DMS114 treated with DMSO at 0.1 percent for 48 hours (cell line): ENCODE data around the gene EPB41L4A.

Experiments used
- DNase-seq: peaks from one replicate; lab custom pipeline; 2025; ENCODE audit not compliant: unreplicated experiment; lab: John Stamatoyannopoulos, UW

Gene EPB41L4A

DNA sequence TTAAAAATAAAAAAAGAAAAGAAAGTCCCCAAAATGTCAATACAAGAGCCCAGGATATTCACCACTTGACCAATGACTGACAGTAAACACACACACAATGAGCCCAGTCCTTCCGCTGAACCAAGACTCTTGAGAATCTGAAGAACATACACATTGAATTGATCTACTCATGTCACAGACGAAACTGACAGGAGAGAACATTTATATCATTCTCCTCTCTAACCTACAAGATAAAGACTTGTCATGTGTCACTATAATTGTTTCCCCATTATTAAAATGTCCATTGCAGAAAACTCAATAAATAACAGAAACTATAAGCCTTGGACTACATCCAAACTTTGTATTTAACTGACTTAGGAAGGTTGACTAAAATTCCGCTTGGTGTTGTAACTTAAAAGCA lies 296.7 kb downstream of the EPB41L4A start:
- DNase-seq, result no peak

DNA sequence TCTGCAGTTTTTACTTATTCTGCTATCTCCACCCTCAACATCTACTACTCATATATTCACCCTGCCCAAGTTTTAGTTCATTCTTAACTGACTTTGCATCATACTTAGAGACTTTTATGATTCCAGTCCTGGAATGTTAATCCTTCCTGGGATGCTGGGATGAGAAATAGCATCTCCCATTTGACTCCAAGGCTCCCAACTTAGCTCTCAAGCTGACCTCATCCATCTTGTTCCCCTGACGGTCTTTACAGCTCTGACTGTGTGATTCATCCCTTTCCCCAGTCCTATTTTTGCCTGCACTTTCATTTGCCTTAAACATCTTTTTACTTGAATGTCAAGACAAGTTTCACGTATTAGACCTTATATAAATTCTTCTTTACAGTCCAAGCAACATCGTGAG lies 297.8 kb downstream of the EPB41L4A start:
- no peak for DNase-seq

GRCh38 chr5:112119969-112120368 lies 299.1 kb downstream of the EPB41L4A start:
- DNase-seq, result no peak

- no peak for DNase-seq
Measured at GRCh38 chr5:112119508-112119907, 299.6 kb downstream of the EPB41L4A start.

- no peak for DNase-seq
Measured at GRCh38 chr5:112117551-112117950, 301.5 kb downstream of the EPB41L4A start.

GRCh38 chr5:112116371-112116770 lies 302.7 kb downstream of the EPB41L4A start:
- DNase-seq, result no peak

- no peak for DNase-seq
Measured at GRCh38 chr5:112113565-112113964, 305.5 kb downstream of the EPB41L4A start.
